Ishikawa (cell line): ENCODE data around the gene PDE4D.

Experiments
- CEBPB ChIP-seq: IDR thresholded peaks from 2 replicates; pipeline ENCODE4 v1.6.1; 2012
- CREB1 ChIP-seq: IDR thresholded peaks from 2 replicates; pipeline ENCODE4 v1.6.1; 2012; ENCODE audit warnings: low read depth
- EGR1 ChIP-seq: IDR thresholded peaks from 2 replicates; pipeline ENCODE4 v1.6.1; 2012
- EP300 ChIP-seq: IDR thresholded peaks from 2 replicates; pipeline ENCODE4 v1.6.1; 2012; ENCODE audit warnings: borderline replicate concordance
- FOXM1 ChIP-seq: IDR thresholded peaks from 2 replicates; pipeline ENCODE4 v1.6.1; 2012; ENCODE audit warnings: low read depth, borderline replicate concordance
- MAX ChIP-seq: IDR thresholded peaks from 2 replicates; pipeline ENCODE4 v1.6.1; 2012
- NFIC ChIP-seq: IDR thresholded peaks from 2 replicates; pipeline ENCODE4 v1.6.1; 2012
- RAD21 ChIP-seq: IDR thresholded peaks from 2 replicates; pipeline ENCODE4 v1.6.1; 2012; ENCODE audit warnings: low read depth
- TAF1 ChIP-seq: IDR thresholded peaks from 2 replicates; pipeline ENCODE4 v1.6.1; 2012; ENCODE audit warnings: low read depth, mild to moderate bottlenecking
- TCF12 ChIP-seq: IDR thresholded peaks from 2 replicates; pipeline ENCODE4 v1.6.1; 2012; ENCODE audit warnings: low read depth
- YY1 ChIP-seq: IDR thresholded peaks from 2 replicates; pipeline ENCODE4 v1.6.1; 2012; ENCODE audit warnings: low read depth
- ZBTB7A ChIP-seq: IDR thresholded peaks from 2 replicates; pipeline ENCODE4 v1.6.1; 2012; ENCODE audit warnings: low read depth
- TF ChIP-seq, protein P1 (sequence below): IDR thresholded peaks from 2 replicates; pipeline ENCODE4 v1.6.1; 2012; ENCODE audit warnings: low read depth, mild to moderate bottlenecking
- TF ChIP-seq, protein P2 (sequence below): IDR thresholded peaks from 2 replicates; pipeline ENCODE4 v1.6.1; 2012

DNA sequence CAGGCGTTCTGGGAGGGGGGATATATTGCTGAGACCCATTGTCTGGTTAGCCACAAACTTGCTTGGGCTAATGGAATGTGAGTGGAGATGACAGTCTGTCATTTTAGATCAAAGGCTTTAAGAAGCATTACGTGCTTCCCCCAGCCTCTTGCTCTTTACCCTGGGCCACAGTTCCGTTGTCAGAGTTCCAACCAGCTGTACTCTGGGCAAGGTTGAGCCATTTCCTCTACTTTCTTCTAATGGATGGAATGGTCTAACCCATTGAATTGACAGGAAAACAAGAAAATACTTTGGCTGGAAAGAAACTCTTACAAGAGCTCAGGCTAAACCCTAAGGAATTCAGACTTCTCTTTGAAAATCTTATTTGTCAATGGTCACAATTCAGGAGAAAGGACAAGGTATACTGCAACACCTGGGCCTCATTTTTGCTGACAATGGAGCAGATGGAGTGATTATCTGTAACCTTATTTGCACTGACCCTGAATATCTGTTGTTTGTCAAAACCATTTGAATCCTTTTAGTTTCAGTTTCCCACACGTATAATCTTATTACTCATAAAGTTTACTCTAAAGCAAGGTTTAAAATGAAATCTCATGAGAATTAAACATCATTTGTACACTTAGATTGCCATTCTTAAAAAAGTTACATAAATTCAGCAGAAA, 231.4 kb downstream of the PDE4D start:
- TF ChIP-seq, protein P1, sequence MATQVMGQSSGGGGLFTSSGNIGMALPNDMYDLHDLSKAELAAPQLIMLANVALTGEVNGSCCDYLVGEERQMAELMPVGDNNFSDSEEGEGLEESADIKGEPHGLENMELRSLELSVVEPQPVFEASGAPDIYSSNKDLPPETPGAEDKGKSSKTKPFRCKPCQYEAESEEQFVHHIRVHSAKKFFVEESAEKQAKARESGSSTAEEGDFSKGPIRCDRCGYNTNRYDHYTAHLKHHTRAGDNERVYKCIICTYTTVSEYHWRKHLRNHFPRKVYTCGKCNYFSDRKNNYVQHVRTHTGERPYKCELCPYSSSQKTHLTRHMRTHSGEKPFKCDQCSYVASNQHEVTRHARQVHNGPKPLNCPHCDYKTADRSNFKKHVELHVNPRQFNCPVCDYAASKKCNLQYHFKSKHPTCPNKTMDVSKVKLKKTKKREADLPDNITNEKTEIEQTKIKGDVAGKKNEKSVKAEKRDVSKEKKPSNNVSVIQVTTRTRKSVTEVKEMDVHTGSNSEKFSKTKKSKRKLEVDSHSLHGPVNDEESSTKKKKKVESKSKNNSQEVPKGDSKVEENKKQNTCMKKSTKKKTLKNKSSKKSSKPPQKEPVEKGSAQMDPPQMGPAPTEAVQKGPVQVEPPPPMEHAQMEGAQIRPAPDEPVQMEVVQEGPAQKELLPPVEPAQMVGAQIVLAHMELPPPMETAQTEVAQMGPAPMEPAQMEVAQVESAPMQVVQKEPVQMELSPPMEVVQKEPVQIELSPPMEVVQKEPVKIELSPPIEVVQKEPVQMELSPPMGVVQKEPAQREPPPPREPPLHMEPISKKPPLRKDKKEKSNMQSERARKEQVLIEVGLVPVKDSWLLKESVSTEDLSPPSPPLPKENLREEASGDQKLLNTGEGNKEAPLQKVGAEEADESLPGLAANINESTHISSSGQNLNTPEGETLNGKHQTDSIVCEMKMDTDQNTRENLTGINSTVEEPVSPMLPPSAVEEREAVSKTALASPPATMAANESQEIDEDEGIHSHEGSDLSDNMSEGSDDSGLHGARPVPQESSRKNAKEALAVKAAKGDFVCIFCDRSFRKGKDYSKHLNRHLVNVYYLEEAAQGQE = no peak
- TF ChIP-seq TAF1 = no peak
- TF ChIP-seq RAD21 = no peak
- TF ChIP-seq MAX = no peak
- TF ChIP-seq ZBTB7A = no peak
- TF ChIP-seq TCF12 = no peak
- no peak for TF ChIP-seq EGR1
- no peak for TF ChIP-seq CEBPB
- TF ChIP-seq, protein P2, sequence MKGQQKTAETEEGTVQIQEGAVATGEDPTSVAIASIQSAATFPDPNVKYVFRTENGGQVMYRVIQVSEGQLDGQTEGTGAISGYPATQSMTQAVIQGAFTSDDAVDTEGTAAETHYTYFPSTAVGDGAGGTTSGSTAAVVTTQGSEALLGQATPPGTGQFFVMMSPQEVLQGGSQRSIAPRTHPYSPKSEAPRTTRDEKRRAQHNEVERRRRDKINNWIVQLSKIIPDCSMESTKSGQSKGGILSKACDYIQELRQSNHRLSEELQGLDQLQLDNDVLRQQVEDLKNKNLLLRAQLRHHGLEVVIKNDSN = no peak
- TF ChIP-seq NFIC = no peak
- no peak for TF ChIP-seq EP300
- TF ChIP-seq FOXM1 = no peak
- TF ChIP-seq CREB1 = no peak
- no peak for TF ChIP-seq YY1
